ENCODE data around the gene MT1HL1.
"Not testable (repeated sequence)": the region's sequence is repeated elsewhere in the genome, so short reads cannot be mapped to it uniquely, and the experiment has no call there.

MT1HL1 gene

DNA sequence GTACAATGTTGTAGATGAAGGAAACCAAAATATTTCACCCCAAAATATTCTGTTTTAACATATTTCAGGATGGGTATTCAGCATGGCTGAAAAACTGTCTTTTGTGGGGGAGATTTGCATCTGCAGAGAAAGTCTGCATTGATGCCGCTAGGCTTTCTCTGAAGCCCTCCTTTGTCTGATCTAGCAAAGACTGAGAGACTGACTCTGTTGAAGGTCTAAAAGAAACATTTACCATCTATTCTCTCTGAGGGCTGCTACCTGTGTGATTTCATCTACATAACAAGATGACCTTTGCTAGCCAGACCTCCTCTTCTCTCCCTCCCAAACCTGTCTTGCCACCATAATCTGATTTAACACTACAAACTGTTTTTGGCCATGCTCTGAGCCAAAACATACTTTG is 12.4 kb upstream of the MT1HL1 start:
- no peak for DNase-seq (ENCODE audit: low read depth)

DNA sequence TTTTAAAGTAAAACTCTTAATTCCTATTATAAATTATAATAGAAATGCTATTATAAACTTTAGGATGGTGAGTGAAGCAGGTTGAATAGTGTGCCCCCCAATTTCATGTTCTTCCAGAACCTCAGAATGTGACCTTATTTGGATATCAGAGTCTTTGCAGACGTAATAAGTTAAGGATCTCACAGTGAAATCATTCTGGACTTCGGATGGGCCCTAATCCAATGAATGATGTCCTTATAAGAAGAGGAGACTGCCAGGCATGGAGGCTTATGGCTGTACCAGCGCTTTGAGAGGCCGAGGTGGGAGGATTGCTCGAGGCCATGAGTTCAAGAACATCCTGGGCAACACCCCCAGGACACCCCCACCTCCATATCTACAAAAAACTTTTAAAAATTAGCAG is 9.4 kb upstream of the MT1HL1 start:
- no peak for DNase-seq (ENCODE audit: low read depth)

DNA sequence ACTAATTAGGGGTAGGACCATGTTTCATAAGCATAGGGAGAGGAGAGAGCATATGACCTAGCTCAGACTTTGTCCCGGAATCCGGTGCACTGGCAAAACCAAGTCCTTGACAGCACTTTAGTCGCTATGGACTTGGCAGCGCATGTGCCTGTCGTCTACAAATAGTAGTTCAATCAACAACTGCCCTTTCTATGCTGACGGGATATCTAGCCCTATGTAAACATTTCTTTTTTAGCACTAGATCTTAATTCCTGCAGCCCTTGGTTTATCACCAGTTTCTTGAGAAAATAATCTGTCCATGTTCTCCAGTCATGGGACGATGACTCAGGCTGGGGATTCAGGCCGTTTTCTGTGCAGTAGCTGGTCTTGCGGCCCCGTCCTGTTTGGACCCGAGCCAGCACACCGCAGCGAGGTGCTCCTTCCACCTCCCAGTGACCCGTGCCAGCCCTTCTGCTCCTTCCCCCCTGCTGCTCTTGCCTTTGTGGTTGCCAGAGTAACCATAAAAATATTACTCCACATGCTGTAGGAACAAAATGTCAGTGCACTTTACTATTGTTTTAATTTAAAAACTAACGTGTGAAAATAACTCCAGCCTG is 8.6 kb upstream of the MT1HL1 start:
- DNase-seq (ENCODE audit: low read depth), result no peak

DNA sequence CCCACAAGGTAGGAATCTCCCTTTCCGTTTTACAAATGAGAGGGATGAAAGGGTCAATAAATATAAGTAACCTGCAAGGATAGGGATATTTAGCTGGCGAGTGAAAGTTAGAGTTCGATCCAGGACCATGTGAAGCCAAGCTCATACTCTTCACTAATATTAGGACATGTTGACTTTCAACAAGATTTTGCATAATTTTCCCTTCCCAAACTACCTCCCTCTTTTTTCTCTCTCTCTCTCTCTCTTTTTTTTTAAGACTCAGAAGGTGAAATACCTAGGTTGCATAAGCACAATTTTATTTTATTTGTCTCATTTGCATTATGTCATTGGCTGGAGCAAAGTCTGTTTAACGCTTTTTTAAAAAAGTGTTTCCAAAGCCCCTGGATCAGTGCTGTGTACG is 8.1 kb upstream of the MT1HL1 start:
- DNase-seq (ENCODE audit: low read depth), result no peak

DNA sequence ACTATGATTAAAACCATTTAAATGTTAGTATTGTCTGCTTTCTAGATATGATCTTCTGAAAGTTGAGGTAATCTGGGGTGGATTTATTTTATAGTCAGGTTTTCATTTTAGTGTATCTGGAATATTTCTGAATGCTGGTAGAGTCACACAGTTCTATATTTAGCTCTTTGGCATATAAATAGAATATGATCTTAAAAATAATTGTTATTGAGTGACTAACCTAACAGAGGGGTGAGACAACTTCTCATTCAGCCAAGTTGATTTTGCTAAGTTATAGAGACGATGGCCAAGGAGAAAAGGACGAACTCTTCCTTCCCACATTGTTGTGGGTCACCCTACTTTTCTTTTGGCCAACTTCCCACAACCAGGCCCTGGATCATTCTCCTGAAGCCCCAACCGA is 7.2 kb upstream of the MT1HL1 start:
- DNase-seq (ENCODE audit: low read depth), result no peak

DNA sequence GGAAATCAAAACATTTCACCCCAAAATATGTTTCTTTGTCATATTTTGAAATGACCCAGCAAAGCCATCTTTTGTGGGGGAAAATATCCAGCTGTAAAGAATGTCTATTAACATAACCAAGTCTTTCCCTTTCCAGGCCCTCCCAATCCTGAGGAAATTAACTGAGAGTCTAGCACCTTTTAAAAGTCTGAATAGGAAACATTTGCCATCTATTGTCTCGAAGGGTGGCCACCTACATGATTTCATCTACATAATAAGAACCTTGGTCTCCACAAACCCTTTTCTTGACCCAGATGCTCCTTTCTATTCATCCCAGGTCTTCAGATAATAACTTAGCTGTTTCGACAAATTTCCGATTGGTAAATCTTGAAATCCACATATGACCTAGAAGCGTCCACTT is 5.4 kb upstream of the MT1HL1 start:
- no peak for DNase-seq (ENCODE audit: low read depth)

DNA sequence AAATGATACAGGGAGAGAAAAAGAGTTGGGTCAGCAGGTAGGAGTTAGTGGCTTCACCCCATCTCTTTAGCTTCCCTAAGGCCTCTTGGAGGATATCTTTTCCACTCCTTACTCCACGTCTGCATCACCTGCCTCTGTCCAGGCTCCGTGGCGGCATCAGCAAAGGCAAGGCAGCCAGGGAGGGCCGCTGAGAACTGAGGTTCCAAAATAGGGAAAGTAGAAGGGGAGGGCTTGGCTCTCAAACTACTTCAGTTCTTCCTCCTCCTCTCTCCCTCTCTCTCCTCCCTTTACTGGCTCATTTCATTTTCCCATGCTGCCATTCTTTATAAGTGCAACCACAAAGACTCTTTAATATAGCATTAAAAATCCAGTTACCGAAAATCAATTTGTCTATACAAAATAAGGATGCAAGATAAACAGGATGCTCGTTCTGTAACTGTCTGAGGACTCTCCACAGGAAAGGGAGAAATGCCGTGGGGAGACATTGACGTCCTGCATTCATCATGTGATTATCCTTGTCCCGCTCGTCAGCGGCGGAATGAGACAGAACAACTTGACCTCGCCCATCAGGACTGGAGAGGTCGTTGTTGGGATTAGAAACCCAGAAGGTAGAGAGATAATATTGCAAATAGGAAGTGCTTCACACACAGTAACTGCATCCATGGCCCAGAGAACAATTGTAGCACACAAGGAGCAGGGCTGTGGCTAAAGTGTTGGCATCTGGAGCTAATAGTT is 3.1 kb upstream of the MT1HL1 start:
- DNase-seq (ENCODE audit: low read depth), result no peak

DNA sequence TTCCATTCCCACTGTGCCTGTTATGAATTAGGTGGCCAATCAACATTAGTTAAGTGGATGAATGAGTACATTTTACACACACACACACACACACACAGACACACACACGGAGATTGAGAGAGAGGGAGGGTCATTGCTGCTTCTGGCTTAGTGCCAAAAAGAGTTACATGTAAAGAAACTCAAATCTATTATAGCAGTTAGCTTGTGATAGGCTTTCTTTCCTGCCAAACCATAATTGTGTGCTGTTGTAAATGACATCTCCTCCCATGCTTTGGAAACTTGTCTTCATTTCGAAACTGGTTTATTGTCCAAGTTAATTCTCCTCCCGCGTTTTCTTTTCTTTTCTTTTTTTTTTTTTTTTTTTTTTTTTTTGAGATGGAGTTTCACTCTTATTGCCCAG is 1.4 kb upstream of the MT1HL1 start:
- no peak for DNase-seq (ENCODE audit: low read depth)

DNA sequence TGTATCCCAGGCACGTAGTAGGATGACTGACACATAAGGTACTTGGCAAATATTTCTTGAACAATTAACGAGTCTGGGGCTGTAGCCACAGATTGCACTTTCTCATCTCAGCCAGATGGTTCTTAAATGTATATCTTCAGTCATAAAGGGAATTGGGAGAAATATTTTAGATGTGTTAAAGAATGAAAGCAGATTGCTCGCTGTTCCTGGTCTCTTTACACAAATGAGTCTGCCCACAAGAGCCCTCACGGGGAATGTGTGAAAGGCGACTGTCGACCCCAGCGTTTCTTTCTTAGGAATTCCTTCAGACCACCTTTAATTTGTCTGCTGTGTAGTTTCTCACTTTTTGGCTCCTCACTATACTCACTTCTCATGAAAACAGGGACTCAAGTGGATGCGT is 725 bp downstream of the MT1HL1 start:
- DNase-seq (ENCODE audit: low read depth), result no peak

DNA sequence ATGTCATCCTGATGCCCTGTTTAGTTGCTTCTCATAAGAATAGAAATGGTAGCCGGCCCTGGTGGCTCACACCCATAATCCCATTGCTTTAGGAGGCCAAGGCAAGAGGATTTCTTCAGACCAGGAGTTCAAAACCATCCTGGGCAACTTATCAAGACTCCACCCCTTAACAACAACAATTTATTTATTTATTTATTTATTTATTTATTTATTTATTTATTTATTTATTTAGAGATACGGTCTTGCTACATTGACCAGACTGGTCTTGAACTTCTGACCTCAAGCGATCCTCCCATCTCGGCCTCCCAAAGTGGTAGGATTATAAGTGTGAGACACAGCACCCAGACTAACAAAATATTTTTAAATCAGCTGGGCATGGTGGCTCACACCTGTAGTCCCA is 4.0 kb downstream of the MT1HL1 start:
- DNase-seq (ENCODE audit: low read depth), result no peak

DNA sequence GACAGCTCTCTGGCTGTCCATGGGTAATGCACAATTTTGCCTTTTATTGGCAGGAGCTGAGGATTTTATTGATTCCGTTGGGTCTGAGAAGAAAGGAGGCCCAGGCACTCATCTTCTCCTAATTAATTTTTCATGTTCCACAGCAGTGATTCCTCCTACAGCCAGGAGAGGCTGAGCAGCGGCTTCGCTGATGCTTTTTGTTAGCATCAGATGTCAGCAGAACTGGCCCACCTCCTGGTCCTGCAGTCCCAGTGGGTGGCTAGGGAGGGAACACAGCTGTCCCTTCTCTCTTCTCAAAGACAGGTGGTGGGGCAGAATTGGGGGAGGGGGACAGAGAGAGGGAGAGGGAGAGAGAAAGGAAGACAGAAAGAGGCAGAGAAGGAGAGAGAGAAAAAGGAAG is 5.7 kb downstream of the MT1HL1 start:
- DNase-seq (ENCODE audit: low read depth), result no peak

DNA sequence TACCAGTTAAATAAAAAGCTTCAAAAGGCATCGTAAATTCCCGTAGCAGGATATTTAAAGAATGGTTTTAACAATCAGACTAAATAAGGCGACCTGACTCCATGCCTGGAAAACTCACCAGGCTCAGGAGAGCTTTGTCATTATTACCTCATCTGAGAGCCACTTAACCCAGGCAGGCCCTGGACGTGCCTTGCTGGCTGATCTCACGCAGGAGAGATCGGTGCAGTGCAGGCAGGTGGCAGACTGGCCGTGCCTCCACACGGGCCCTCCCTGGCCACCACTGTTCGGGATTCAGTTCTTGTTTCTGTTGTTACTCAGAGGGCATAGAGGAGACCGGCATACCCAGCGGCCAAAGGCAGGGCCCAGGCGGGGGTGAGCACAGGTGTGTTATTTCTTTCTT is 6.4 kb downstream of the MT1HL1 start:
- no peak for DNase-seq (ENCODE audit: low read depth)

DNA sequence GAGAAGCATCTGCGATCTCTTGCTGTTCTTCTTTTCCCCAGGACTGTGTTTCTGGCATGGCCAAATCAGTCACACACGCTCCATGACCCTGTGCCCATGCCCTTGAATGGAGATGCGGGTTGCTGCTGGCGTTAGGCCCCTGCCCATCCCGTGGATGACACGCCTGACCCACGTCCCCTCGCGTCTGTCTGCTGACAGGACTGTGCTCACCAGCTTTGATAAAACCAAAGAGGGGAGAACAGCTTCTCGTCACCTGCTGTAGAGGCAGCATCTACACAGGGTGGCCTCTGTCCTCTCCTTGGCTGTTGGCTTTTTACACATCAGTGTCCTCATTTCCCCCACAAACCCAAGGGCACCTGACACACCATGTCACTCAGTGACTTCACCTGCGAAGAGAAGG is 6.9 kb downstream of the MT1HL1 start:
- no peak for DNase-seq (ENCODE audit: low read depth)

DNA sequence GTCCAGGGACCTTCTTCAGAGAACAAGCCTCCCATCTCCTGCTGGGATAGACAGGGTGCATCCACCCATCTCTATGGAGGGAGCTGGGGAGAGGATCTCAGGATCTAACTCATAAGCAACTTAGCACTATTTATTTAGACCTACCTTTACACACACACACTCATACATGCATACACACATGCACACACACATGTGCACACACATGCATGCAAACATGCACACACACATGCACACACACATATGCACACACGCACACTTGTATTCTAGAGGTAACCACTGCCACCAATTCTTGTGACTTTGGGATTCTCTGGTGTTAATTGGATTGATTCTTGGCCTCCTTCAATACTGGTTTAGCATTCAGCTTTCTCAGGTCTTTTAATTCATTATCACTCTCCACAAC is 9.8 kb downstream of the MT1HL1 start:
- DNase-seq (ENCODE audit: low read depth), result no peak

DNA sequence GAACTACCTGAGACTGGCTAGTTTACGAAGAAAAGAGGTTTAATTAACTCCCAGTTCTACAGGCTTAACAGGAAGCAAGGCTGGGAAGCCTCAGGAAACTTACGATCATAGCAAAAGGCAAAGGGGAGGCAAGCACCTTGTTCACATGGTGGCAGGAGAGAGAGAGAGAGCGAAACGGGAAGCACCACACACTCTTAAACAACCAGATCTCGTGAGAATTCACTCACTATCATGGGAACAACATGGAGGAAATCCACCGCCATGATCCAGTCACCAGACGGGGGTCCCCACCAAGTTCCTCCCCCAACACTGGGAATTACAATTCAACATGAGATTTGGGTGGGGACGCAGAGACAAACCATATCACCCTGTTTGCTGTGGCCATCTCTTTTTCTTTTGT is 11.8 kb downstream of the MT1HL1 start:
- DNase-seq (ENCODE audit: low read depth), result no peak

DNA sequence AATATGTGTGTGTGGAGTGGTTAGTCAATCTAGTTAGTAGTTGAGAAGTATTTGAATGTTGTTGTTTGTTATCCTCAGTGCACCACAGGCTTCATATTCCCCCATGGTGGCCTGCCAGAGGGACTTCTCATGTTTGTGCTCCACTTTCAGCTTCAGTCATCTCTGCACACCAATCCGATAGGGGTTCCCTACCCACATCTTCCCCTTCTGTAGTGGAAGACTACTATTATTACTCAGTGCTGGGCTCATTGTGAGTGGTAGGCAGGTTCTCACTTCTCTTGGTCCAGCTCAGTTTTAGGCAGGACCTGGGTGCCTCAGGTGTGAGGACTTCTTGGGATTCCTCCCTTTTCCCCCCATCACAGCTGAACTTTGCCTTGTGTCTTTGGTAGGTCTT is 14.2 kb downstream of the MT1HL1 start:
- no peak for DNase-seq (ENCODE audit: low read depth)

DNA sequence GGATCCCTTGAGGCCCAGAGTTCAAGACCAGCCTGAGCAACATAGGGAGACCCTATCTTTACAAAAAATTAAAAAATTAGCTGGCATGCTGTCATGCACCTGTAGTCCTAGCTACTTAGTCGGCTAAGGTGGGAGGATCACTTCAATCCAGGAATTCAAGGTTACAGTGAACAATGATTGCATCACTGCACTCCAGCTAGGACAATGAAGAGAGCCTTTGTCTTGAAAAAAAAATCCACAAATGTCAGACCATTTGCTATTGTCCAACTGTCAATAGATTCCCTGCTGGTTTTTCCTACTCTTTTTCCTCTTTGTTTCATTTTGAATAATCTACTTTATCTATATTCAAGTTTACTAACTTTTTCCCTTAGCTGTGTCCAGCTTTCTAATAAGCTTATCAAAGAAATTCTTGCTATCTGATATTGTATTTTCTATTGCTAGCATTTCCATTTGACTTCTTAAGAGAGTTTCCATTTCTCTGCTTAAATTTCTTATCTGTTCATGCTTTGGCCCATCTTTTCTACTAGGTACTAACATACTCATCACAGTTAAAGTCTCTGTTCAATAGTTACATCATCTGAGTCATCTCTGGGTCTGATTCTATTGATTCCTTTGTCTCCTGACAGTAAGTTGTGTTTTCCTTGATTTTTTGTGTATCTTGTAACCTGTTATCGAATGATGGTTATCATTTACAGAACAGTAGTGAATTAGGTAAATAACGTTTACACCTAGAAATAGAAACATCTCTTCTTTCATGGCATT is 14.8 kb downstream of the MT1HL1 start:
- no peak for DNase-seq (ENCODE audit: low read depth)

DNA sequence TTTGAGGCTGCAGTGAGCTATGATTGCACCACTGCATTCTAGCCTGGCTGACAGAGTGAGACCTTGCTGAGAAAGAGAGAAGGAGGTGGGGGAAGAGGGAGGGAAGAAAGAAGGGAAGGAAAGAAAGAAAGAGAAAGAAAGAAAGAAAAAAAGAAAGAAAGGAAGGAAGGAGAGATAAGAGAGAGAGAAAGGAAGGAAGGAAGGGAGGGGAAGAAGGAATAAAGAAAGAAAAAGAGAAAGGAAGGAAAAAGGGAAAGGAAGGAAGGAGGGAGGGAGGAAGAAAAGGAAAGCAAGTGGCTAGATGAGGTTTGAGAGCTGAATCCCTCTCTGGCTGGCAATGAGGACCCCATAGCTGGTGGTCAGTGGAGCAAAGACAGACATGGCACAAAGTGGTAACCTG is 20.4 kb downstream of the MT1HL1 start:
- DNase-seq (ENCODE audit: low read depth), result no peak

DNA sequence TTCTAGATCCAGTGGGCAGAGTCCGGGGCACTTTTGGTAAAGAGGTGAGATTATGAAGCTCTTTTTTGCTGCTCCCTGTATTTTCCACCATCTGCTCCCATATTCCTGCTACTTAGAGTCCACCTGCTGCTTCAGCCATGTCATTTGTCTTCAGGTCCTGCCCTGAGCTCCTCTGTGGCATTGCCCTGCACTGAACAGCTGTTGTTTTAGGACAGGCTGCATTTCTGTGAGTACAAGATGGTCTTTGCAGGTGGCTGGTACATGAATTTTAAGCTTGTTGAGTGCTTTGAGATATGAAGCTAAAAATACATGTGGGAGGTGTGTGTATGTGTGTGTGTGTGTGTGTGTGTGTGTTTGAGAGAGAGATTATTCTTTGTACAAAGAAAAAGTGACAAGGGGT is 21.9 kb downstream of the MT1HL1 start:
- DNase-seq (ENCODE audit: low read depth), result no peak

DNA sequence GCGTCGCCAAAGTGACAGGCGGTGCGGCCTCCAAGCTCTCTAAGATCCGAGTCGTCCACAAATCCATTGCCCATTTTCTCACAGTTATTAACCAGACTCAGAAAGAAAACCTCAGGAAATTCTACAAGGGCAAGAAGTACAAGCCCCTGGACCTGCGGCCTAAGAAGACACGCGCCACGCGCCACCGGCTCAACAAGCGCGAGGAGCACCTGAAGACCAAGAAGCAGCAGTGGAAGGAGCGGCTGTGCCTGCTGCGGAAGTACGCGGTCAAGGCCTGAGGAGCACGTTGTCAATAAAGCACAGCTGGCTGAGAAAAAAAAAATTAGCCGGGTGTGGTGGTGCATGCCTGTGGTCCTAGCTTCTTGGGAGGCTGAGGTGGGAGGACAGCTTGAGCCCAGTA is 22.8 kb downstream of the MT1HL1 start:
- DNase-seq (ENCODE audit: low read depth), result not testable (repeated sequence)

DNA sequence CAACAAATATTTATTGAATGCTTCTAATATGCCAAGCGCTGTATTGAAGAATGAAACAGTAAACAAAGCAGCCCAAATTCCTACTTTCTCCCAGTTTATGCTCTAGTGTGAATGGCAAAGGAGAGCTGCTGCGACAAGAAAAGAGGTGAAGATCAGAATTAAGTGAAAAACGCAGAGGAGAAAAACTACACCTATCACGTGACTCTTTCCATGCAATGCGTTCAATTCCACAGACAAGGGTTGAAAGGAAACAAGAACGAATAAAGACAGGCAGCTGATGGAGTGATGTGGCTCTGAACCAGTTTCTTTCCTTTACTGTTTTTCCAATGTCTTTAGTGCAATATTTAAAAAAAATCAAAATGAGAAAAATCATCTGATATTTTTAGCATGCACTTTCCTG is 23.6 kb downstream of the MT1HL1 start:
- no peak for DNase-seq (ENCODE audit: low read depth)

DNA sequence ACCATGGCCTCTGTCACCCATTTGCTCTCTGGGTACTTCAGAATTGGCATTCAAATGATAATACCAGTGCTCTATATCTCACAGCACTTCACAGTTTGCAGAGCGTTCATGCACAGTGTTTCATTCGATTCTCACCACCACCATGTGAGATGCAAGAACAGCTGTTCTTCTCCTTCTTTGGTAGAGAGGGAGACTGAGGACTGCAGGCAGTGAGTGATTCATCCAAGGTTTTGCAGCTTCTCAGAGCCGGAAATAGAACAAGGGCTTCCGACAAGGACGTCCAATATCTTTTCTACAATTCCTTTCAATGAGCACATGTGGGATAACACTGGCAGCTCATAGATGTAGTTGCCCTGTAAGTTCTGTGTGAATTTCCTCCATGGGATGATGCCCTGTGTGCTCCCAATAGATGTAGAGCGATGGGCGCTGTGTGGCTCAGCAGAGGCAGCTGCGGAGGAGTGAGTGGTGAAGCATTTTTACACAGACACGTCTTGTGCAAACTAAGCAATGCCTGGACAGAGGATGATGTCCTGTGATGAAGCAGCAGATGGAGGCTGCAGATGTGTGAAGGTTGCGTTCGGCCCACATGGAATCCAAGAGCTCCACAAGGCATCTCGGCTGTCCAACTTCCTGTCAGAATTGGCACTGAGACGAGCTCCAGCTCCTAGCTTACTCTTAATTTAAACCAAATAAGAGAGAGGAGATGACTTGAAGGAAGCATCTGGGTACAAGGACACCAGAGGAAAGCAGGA is 24.9 kb downstream of the MT1HL1 start:
- DNase-seq (ENCODE audit: low read depth), result no peak

DNA sequence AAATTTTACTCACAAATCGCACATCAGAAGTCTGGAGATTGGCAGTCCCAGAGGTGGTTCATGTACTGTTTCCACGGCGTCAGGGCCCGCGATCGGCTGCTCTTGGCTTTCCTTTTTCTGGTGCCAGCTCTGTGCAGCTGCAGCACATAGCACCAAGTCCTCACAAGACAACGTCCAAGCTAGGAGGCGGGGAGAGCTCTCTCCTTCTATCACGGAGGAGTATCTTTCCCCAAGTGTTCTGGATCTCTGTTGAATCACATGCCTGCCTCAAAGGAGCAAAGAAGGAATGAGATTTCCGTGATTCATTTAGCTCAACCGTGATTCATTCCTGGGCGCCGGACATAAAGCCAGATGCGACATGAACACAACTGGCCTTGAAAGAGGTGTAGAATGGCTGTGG is 25.5 kb downstream of the MT1HL1 start:
- DNase-seq (ENCODE audit: low read depth), result no peak
